CD14-positive monocyte (primary cell): ENCODE data around the gene LYZL1. TPM values are rescaled to one million over a fixed set of nuclear protein-coding genes. Genes with fewer than 3 reads are reported as not detected.

Experiments used
- DNase-seq, 3 donors: peaks; one replicate each; pipeline ENCODE4 v3.0.0-alpha.2; 2011 to 2022
- H2AFZ ChIP-seq: 2 replicates; pipeline ENCODE4 v1.6.0; 2012; ENCODE audit warnings: mild to moderate bottlenecking, low read depth, low read length, inconsistent platforms; ENCODE audit not compliant: insufficient read depth, poor library complexity, severe bottlenecking
- H3K27ac ChIP-seq, 2 donors: 1 replicate in 1 of 2; 2 replicates in 1 of 2; pipeline ENCODE4 v1.5.1; 2012 to 2013; ENCODE audit warnings: low read length in 2 of 2, control low read depth in 1 of 2, inconsistent platforms in 1 of 2, low read depth in 1 of 2, mild to moderate bottlenecking in 1 of 2
- H3K27me3 ChIP-seq, 2 donors: one replicate each; pipeline versions ENCODE4 v1.6.0 to v1.6.1; 2011 to 2013; ENCODE audit warnings: low read length in 2 of 2; ENCODE audit not compliant: control insufficient read depth in 2 of 2, insufficient read depth in 2 of 2
- H3K36me3 ChIP-seq, 2 donors: replicated peaks in 1 of 2; 1 replicate in 1 of 2; 2 replicates in 1 of 2; pipeline versions ENCODE4 v1.5.1 to v1.6.1; 2012 to 2013; ENCODE audit warnings: low read length in 2 of 2, control low read depth in 1 of 2, inconsistent platforms in 1 of 2, mild to moderate bottlenecking in 1 of 2; ENCODE audit not compliant: insufficient read depth in 2 of 2, control insufficient read depth in 1 of 2
- H3K4me1 ChIP-seq, 2 donors: 1 replicate in 1 of 2; 2 replicates in 1 of 2; pipeline versions ENCODE4 v1.5.1 to v1.6.1; 2012 to 2013; ENCODE audit warnings: low read length in 2 of 2, control low read depth in 1 of 2, inconsistent platforms in 1 of 2, mild to moderate bottlenecking in 1 of 2, moderate library complexity in 1 of 2; ENCODE audit not compliant: insufficient read depth in 2 of 2, control insufficient read depth in 1 of 2
- H3K4me2 ChIP-seq: replicated peaks from 2 replicates; pipeline ENCODE3; 2012; ENCODE audit warnings: low read length, moderate library complexity, mild to moderate bottlenecking; ENCODE audit not compliant: poor library complexity, severe bottlenecking; ENCODE audit errors: extremely low read depth
- H3K4me3 ChIP-seq, 3 experiments: fragments of 200-600 bp in 1 of 3; sonication (generic) in 1 of 3; replicated peaks in 1 of 3; 1 replicate in 2 of 3; 2 replicates in 1 of 3; pipeline ENCODE4 v1.5.1; 2011 to 2013; ENCODE audit warnings: low read length in 3 of 3, mild to moderate bottlenecking in 3 of 3, control low read depth in 2 of 3, low read depth in 2 of 3, inconsistent platforms in 1 of 3, moderate library complexity in 1 of 3
- H3K79me2 ChIP-seq: 2 replicates; pipeline ENCODE4 v1.6.0; 2012; ENCODE audit warnings: mild to moderate bottlenecking, control low read depth, inconsistent platforms, low read length, moderate library complexity; ENCODE audit not compliant: insufficient read depth
- H3K9ac ChIP-seq: 2 replicates; pipeline ENCODE4 v1.6.0; 2017; ENCODE audit warnings: low read length, mild to moderate bottlenecking; ENCODE audit not compliant: insufficient read depth, poor library complexity, severe bottlenecking
- H3K9me3 ChIP-seq, 2 donors: replicated peaks in 1 of 2; 1 replicate in 1 of 2; 2 replicates in 1 of 2; pipeline versions ENCODE4 v1.5.1 to v1.6.1; 2012 to 2013; ENCODE audit warnings: low read length in 2 of 2, control low read depth in 1 of 2; ENCODE audit not compliant: control insufficient read depth in 1 of 2, insufficient read depth in 1 of 2
- H4K20me1 ChIP-seq: 2 replicates; pipeline ENCODE4 v1.6.0; 2012; ENCODE audit warnings: mild to moderate bottlenecking, low read length, control low read depth, moderate library complexity; ENCODE audit not compliant: insufficient read depth
- H3K27ac Mint-ChIP-seq, 7 donors: one replicate each; pipeline ENCODE4 v1.8.0; 2020; ENCODE audit warnings: mild to moderate bottlenecking in 7 of 7, mixed read lengths in 7 of 7, moderate library complexity in 6 of 7, inconsistent platforms in 2 of 7
- H3K27me3 Mint-ChIP-seq, 3 donors: one replicate each; pipeline ENCODE4 v1.8.0; 2021 to 2022; ENCODE audit warnings: low read depth in 3 of 3, mild to moderate bottlenecking in 3 of 3, mixed read lengths in 3 of 3, moderate library complexity in 3 of 3, inconsistent platforms in 1 of 3
- H3K36me3 Mint-ChIP-seq, 2 donors: one replicate each; pipeline ENCODE4 v1.8.0; 2020; ENCODE audit warnings: mixed read lengths in 2 of 2, inconsistent platforms in 1 of 2, mild to moderate bottlenecking in 1 of 2
- H3K4me1 Mint-ChIP-seq: one replicate; pipeline ENCODE4 v1.8.0; 2020; ENCODE audit warnings: mild to moderate bottlenecking, mixed read lengths
- H3K4me3 Mint-ChIP-seq, 2 donors: one replicate each; pipeline ENCODE4 v1.8.0; 2020; ENCODE audit warnings: mild to moderate bottlenecking in 2 of 2, mixed read lengths in 2 of 2, moderate library complexity in 1 of 2
- H3K9me3 Mint-ChIP-seq, 7 donors: one replicate each; pipeline ENCODE4 v1.8.0; 2020 to 2022; ENCODE audit warnings: mixed read lengths in 7 of 7, mild to moderate bottlenecking in 6 of 7, moderate library complexity in 6 of 7, inconsistent platforms in 2 of 7
- CTCF ChIP-seq: fragments of 200-600 bp; IDR thresholded peaks from one replicate; pipeline ENCODE4 v1.8.0; 2022; ENCODE audit warnings: antibody characterized with exemption, mild to moderate bottlenecking
- WGBS: methylation state at CpG from one replicate; pipeline ENCODE4 v1.1.5; 2013; ENCODE audit warnings: missing lambda C conversion rate; ENCODE audit not compliant: insufficient coverage; 5-methylcytosine and 5-hydroxymethylcytosine counted together
- intact Hi-C, 2 donors: fragments of 100-400 bp; cut with micrococcal nuclease; formaldehyde crosslinking; loops; one replicate each; pipeline versions ENCODE4 v1.15.0 to v1.15.1; 2023
- polyA plus RNA-seq, 3 donors: library from polyadenylated mRNA; depleted of rRNA in 1 of 3; unstranded in 2 of 3; stranded (reverse) in 1 of 3; fragments of 300-500 nt in 2 of 3; fragments of >200 nt in 1 of 3; fragmentation: Illumina TruSeq in 2 of 3; gene quantifications; 1 replicate in 2 of 3; 2 replicates in 1 of 3; pipeline ENCODE4 v1.2.3, GENCODE V29; 2012 to 2021

Gene LYZL1
- polyA plus RNA-seq, 3 donors = not detected

- Mint-ChIP-seq H3K4me1 (peaks cover 21% of the 10 kb centered on the region), H3K36me3 (no peaks in the 10 kb centered on the region), H3K4me3 (peak overlapping the region in 1 of 2 donors; percentile 39), H3K27me3 (peaks cover 13 to 24% (median 19%) of the 10 kb centered on the region in 3 donors), H3K9me3 (peaks cover 0 to 4% (median 2%) of the 10 kb centered on the region in 7 donors), H3K27ac (peak overlapping the region in 1 of 7 donors; percentile 11)
- Histone ChIP-seq H2AFZ (no peak overlapping the region), H3K27ac (no peak overlapping the region), H4K20me1 (no peaks in the 10 kb centered on the region), H3K4me2 (no peak overlapping the region), H3K36me3 (no peaks in the 10 kb centered on the region), H3K9me3 (no peaks in the 10 kb centered on the region), H3K4me3 (no peak overlapping the region), H3K9ac (no peak overlapping the region), H3K79me2 (no peaks in the 10 kb centered on the region), H3K4me1 (peaks cover 5 to 7% of the 10 kb centered on the region in 2 donors), H3K27me3 (peaks cover 0 to 3% of the 10 kb centered on the region in 2 donors)
- DNase-seq = no peak
- 42% methylated on average over 7 of the region's 9 CpGs for WGBS
- intact Hi-C loops = no loop called here
- TF ChIP-seq CTCF = no peak
These were observed 34.5 kb upstream of the LYZL1 start for GRCh38 chr10:29254123-29255046.

- Histone ChIP-seq H3K27me3 (peaks cover 0 to 3% of the 10 kb centered on the region in 2 donors), H3K9me3 (no peaks in the 10 kb centered on the region), H3K9ac (no peak overlapping the region), H2AFZ (no peak overlapping the region), H3K4me1 (peaks cover 5 to 7% of the 10 kb centered on the region in 2 donors), H4K20me1 (no peaks in the 10 kb centered on the region), H3K79me2 (no peaks in the 10 kb centered on the region), H3K36me3 (no peaks in the 10 kb centered on the region), H3K27ac (no peak overlapping the region), H3K4me2 (no peak overlapping the region), H3K4me3 (no peak overlapping the region)
- Mint-ChIP-seq H3K4me3 (no peak overlapping the region), H3K9me3 (peaks cover 0 to 4% (median 0%) of the 10 kb centered on the region in 7 donors), H3K36me3 (no peaks in the 10 kb centered on the region), H3K27ac (no peak overlapping the region), H3K4me1 (peaks cover 21% of the 10 kb centered on the region), H3K27me3 (peaks cover 11 to 20% (median 19%) of the 10 kb centered on the region in 3 donors)
- TF ChIP-seq CTCF = no peak
- intact Hi-C loops = no loop called here
- DNase-seq = no peak
- WGBS = no CpG with 5 or more reads among the region's 3 CpGs
These were observed 33.8 kb upstream of the LYZL1 start for GRCh38 chr10:29255104-29255503.
